WTC11 (cell line): Measurements from ENCODE around the gene CTNND1. TPM values are rescaled to one million over a fixed set of nuclear protein-coding genes. Genes with fewer than 3 reads are reported as not detected.

Experiments used
- AFF4 ChIP-seq: sonication (generic); formaldehyde crosslinking; IDR thresholded peaks from 2 replicates; pipeline ENCODE4 v1.8.1; 2023; ENCODE audit warnings: mild to moderate bottlenecking, missing genetic modification reagents, borderline replicate concordance
- AR ChIP-seq: fragments of 250-450 bp; sonication (Bioruptor Pico); IDR thresholded peaks from 2 replicates; pipeline ENCODE4 v1.9.0; 2021; ENCODE audit warnings: mild to moderate bottlenecking
- ATF3 ChIP-seq: sonication (generic); formaldehyde crosslinking; conservative IDR thresholded peaks from 2 replicates; pipeline ENCODE4 v1.8.1; 2022; ENCODE audit warnings: mild to moderate bottlenecking, missing genetic modification reagents
- E2F4 ChIP-seq: sonication (generic); formaldehyde crosslinking; IDR thresholded peaks from 2 replicates; pipeline ENCODE4 v1.8.1; 2022; ENCODE audit warnings: low read depth, mild to moderate bottlenecking, moderate library complexity, missing genetic modification reagents, borderline replicate concordance
- ERG ChIP-seq: fragments of 250-450 bp; sonication (Bioruptor Pico); IDR thresholded peaks from 2 replicates; pipeline ENCODE4 v1.8.0; 2021; ENCODE audit warnings: mild to moderate bottlenecking
- ESRRA ChIP-seq: sonication (generic); formaldehyde crosslinking; IDR thresholded peaks from 2 replicates; pipeline ENCODE4 v1.8.1; 2022; ENCODE audit warnings: mild to moderate bottlenecking, missing genetic modification reagents, borderline replicate concordance
- FOXP4 ChIP-seq: sonication (generic); formaldehyde crosslinking; IDR thresholded peaks from 2 replicates; pipeline ENCODE4 v1.8.0; 2022; ENCODE audit warnings: mild to moderate bottlenecking, missing genetic modification reagents
- HMGA2 ChIP-seq: fragments of 250-450 bp; sonication (Bioruptor Pico); IDR thresholded peaks from 2 replicates; pipeline ENCODE4 v1.4.0; 2021; ENCODE audit warnings: mild to moderate bottlenecking, moderate library complexity
- JAZF1 ChIP-seq: fragments of 250-450 bp; sonication (Bioruptor Pico); IDR thresholded peaks from 2 replicates; pipeline ENCODE4 v1.9.0; 2021; ENCODE audit warnings: moderate library complexity, mild to moderate bottlenecking, inconsistent platforms
- MLX ChIP-seq: sonication (generic); formaldehyde crosslinking; IDR thresholded peaks from 2 replicates; pipeline ENCODE4 v1.8.1; 2023; ENCODE audit warnings: mild to moderate bottlenecking, missing genetic modification reagents, moderate library complexity
- MXD4 ChIP-seq: fragments of 250-450 bp; sonication (Bioruptor Pico); IDR thresholded peaks from 2 replicates; pipeline ENCODE4 v1.8.0; 2021; ENCODE audit warnings: mild to moderate bottlenecking, moderate library complexity, borderline replicate concordance
- NFATC4 ChIP-seq: fragments of 250-450 bp; sonication (Bioruptor Pico); IDR thresholded peaks from 2 replicates; pipeline ENCODE4 v1.9.0; 2021; ENCODE audit warnings: mild to moderate bottlenecking
- NR1H2 ChIP-seq: sonication (generic); formaldehyde crosslinking; IDR thresholded peaks from 2 replicates; pipeline ENCODE4 v1.9.0; 2021; ENCODE audit warnings: mild to moderate bottlenecking, moderate library complexity, missing genetic modification reagents
- OVOL2 ChIP-seq: fragments of 250-450 bp; sonication (Bioruptor Pico); IDR thresholded peaks from 2 replicates; pipeline ENCODE4 v1.9.0; 2021; ENCODE audit warnings: mild to moderate bottlenecking, borderline replicate concordance
- RELA ChIP-seq: sonication (generic); formaldehyde crosslinking; IDR thresholded peaks from 2 replicates; pipeline ENCODE4 v1.8.1; 2022; ENCODE audit warnings: missing genetic modification reagents, mild to moderate bottlenecking, borderline replicate concordance
- SOX15 ChIP-seq: fragments of 250-450 bp; sonication (Bioruptor Pico); IDR thresholded peaks from 2 replicates; pipeline ENCODE4 v1.9.0; 2021; ENCODE audit warnings: mild to moderate bottlenecking
- SP1 ChIP-seq: sonication (generic); formaldehyde crosslinking; conservative IDR thresholded peaks from 2 replicates; pipeline ENCODE4 v1.8.1; 2022; ENCODE audit warnings: missing genetic modification reagents
- TP53 ChIP-seq: sonication (generic); formaldehyde crosslinking; IDR thresholded peaks from 2 replicates; pipeline ENCODE4 v1.8.1; 2023; ENCODE audit warnings: mild to moderate bottlenecking, missing genetic modification reagents
- ZBTB21 ChIP-seq: sonication (generic); formaldehyde crosslinking; IDR thresholded peaks from 2 replicates; pipeline ENCODE4 v1.8.1; 2023; ENCODE audit warnings: mild to moderate bottlenecking, missing genetic modification reagents, borderline replicate concordance
- ZMAT4 ChIP-seq: fragments of 250-450 bp; sonication (Bioruptor Pico); IDR thresholded peaks from 2 replicates; pipeline ENCODE4 v1.9.0; 2021; ENCODE audit warnings: mild to moderate bottlenecking
- ZNF121 ChIP-seq: sonication (generic); formaldehyde crosslinking; IDR thresholded peaks from 2 replicates; pipeline ENCODE4 v1.8.0; 2023; ENCODE audit warnings: missing genetic modification reagents
- ZNF281 ChIP-seq: sonication (generic); formaldehyde crosslinking; IDR thresholded peaks from 2 replicates; pipeline ENCODE4 v1.8.0; 2023; ENCODE audit warnings: mild to moderate bottlenecking, missing genetic modification reagents
- ZNF671 ChIP-seq: fragments of 250-450 bp; sonication (Bioruptor Pico); IDR thresholded peaks from 2 replicates; pipeline ENCODE4 v1.8.0; 2021; ENCODE audit warnings: mild to moderate bottlenecking
- total RNA-seq: library from RNA; stranded (reverse); gene quantifications from 3 replicates; pipeline ENCODE4 v1.2.3, GENCODE V29; 2021

CTNND1 gene
- total RNA-seq, 1 experiment from 2014 or later, result 165 TPM

- TF ChIP-seq ZBTB21 (CRISPR knock-in tag) (no peak), AFF4 (no peak), HMGA2 (CRISPR knock-in tag) (no peak), RELA (no peak), ZNF121 (CRISPR knock-in tag) (0 out of 2 replicates have a peak, but pooled peaks have one; percentile 17), ESRRA (CRISPR knock-in tag) (peak; percentile 83; the same call in 1 of the 2 replicates), SOX15 (no peak), NFATC4 (CRISPR knock-in tag) (no peak), TP53 (no peak), ZMAT4 (no peak), ZNF671 (CRISPR knock-in tag) (no peak), AR (no peak), OVOL2 (CRISPR knock-in tag) (no peak), ZNF281 (CRISPR knock-in tag) (0 out of 2 replicates have a peak, but pooled peaks have one; percentile 61), ATF3 (CRISPR knock-in tag) (no peak), SP1 (peak; percentile 79), E2F4 (CRISPR knock-in tag) (no peak), NR1H2 (CRISPR knock-in tag) (no peak), MXD4 (CRISPR knock-in tag) (no peak), JAZF1 (no peak), MLX (CRISPR knock-in tag) (no peak), FOXP4 (CRISPR knock-in tag) (peak; percentile 68; the same call in 1 of the 2 replicates), ERG (CRISPR knock-in tag) (no peak)
Measured at GRCh38 chr11:57712256-57713150, 49.1 kb upstream of the CTNND1 start, which contains the start of gene TMX2 (continued).
